SK-N-SH (cell line): ENCODE results near the gene WDR62.

ENCODE experiments used
- CTCF ChIP-seq: fragments of 200-600 bp; sonication (generic); IDR thresholded peaks from 2 replicates; pipeline ENCODE4 v1.6.1; 2017; ENCODE audit warnings: antibody characterized with exemption, mild to moderate bottlenecking, moderate library complexity
- POLR2AphosphoS5 ChIP-seq: IDR thresholded peaks from 2 replicates; pipeline ENCODE4 v1.6.1; 2012; ENCODE audit warnings: low read depth, low read length
- SIN3A ChIP-seq: IDR thresholded peaks from 2 replicates; pipeline ENCODE4 v1.6.1; 2012; ENCODE audit warnings: low read depth, mild to moderate bottlenecking, low read length, moderate library complexity, borderline replicate concordance
- TEAD4 ChIP-seq: IDR thresholded peaks from 2 replicates; pipeline ENCODE4 v1.4.0; 2012; ENCODE audit warnings: mild to moderate bottlenecking, borderline replicate concordance; ENCODE audit not compliant: insufficient read depth

DNA sequence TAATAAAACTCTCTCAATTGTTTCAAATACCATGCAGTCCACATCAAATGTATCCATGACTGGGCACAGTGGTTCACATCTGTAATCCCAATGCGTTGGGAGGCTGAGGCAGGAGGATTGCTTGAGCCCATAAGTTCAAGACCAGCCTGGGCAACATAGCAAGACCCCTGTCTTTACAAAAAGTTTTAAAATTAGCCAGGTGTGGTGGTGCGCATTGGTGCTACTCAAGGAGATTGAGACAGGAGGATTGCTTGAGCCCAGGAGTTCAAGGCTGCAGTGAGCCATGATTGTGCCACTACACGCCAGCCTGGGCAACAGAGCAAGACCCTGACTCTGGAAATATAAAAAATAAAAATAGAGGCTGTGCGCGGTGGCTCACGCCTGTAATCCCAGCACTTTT lies 27.0 kb upstream of the WDR62 start:
- TF ChIP-seq TEAD4, result no peak
- no peak for TF ChIP-seq SIN3A
- TF ChIP-seq CTCF, result no peak
- TF ChIP-seq POLR2AphosphoS5, result no peak
